HG02973 (cell line): Measurements from ENCODE around the gene ESPN.
"Not testable (repeated sequence)": the region's sequence is repeated elsewhere in the genome, so short reads cannot be mapped to it uniquely, and the experiment has no call there.

ENCODE experiments used
- ATAC-seq: cut with Tn5 transposase; IDR thresholded peaks from one replicate; pipeline ENCODE4 v1.9.1; 2021; ENCODE audit warnings: moderate library complexity; ENCODE audit not compliant: unreplicated experiment

Gene ESPN

GRCh38 chr1:6424619-6425593 is at the start of gene ESPN:
Gene ESPN (plus strand): TSS chr1:6424776. CDS start chr1:6424956, 180 bp downstream.
- ATAC-seq, result no peak

- ATAC-seq, result no peak
Measured at GRCh38 chr1:6378096-6378746, 46.4 kb upstream of the ESPN start.

DNA sequence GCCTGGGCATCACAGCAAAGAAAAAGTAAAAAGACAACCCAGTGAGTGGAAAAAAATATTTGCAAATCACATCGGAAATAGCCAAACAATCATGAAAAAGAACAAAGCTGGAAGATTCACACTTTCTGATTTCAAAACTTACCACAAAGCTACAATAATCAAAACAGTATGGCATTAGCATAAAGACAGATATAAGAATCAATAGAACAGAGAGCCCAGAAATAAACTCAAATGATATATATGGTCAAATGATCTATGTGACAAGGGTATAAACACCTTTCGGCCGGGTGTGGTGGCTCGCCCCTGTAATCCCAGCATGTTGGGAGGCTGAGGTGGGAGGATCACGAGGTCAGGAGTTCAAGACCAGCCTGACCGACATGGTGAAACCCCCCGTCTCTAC is 44.5 kb upstream of the ESPN start:
- no peak for ATAC-seq

DNA sequence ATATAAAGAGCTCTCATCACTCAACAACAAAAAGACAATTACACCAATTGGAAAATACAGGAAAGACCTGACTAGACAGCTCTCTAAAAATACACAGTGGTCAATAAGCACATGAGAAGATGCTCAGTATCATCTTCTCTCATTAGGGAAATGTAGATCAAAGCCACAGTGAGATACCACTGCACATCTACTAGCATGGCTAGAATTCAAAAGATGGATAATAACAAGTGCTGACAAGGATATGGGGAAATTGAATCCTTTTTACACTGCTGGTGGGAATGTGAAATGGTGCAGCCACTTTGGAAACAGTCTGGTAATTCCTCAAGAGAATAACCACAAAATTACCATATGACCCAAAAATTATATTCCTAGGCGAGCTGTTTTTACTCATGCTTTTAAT is 40.4 kb upstream of the ESPN start:
- no peak for ATAC-seq

DNA sequence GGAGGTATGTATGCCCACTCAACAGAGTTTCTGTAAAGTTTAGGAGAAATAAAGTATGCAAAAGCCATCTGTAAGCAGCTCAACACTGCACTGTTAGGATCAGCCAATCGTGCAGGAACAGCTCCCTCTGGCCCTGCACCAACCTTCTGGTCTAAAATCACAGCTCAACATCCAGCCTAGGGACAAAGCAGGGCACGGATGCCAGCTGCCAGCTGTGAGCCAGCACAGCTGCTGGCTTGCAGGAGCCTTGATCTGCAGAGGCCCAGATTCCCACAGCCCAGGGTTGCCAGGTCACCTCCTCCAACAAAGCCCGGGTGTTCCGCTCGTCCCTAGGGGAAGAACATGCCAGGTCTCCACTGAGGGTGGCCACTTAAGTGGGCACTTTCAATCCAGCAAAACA is 39.6 kb upstream of the ESPN start:
- no peak for ATAC-seq

DNA sequence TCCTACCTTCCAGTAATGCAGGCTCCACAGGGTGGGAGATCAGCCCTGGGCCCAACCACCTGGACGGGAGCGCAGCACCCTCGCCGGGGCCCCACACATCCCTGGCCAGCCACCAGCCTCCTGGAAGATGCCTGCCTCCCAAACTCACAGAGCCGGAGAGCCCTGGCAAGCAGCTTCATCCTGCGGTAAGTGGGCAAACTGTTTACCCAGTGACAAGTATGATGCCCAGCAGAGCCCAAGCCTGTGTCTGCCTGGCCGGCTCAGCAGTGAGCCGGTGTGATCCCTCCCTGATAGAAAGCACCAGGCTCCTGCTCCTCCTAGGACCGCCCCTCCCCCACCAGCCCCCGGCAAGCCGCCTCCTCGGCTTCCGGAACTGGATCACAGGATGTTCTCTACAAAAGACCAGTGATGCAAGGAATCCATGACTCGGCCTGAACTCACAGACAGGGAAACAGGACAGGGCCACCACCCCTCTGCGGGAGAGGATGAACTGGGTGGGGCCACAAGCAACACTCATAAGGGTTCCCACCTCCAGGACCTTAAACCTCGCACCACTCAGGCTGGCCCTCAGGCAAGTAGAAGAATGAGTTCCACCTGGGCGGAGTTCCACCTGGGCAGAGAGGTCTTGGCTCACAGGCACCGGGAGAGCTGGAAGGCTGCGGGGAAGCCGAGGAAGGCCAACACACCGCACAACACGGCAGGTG is 38.9 kb upstream of the ESPN start:
- ATAC-seq, result no peak

GRCh38 chr1:6386371-6386949 is 38.1 kb upstream of the ESPN start:
- no peak for ATAC-seq

GRCh38 chr1:6389971-6390370 is 34.6 kb upstream of the ESPN start:
- ATAC-seq, result no peak

- ATAC-seq, result no peak
Measured at GRCh38 chr1:6391951-6392808, 32.4 kb upstream of the ESPN start.

GRCh38 chr1:6392809-6393399 is 31.7 kb upstream of the ESPN start:
- ATAC-seq, result peak; percentile 22

GRCh38 chr1:6393400-6394187 is 31.0 kb upstream of the ESPN start, which contains the start of gene ACOT7:
Gene ACOT7 (minus strand): TSS chr1:6393767. CDS start chr1:6393399, 368 bp downstream.
- peak; percentile 78 for ATAC-seq

DNA sequence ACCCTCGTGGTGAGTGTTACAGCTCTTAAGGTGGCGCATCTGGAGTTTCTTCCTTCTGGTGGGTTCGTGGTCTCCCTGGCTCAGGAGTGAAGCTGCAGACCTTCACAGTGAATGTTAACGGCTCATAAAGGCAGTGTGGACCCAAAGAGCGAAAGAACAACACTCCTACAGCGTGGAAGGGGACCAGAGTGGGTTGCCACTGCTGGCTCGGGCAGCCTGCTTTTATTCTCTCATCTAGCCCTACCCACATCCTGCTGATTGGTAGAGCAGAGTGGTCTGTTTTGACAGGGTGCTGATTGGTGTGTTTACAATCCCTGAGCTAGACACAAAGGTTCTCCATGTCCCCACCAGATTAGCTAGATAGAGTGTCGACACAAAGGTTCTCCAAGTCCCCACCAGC is 29.4 kb upstream of the ESPN start:
- ATAC-seq, result not testable (repeated sequence)

DNA sequence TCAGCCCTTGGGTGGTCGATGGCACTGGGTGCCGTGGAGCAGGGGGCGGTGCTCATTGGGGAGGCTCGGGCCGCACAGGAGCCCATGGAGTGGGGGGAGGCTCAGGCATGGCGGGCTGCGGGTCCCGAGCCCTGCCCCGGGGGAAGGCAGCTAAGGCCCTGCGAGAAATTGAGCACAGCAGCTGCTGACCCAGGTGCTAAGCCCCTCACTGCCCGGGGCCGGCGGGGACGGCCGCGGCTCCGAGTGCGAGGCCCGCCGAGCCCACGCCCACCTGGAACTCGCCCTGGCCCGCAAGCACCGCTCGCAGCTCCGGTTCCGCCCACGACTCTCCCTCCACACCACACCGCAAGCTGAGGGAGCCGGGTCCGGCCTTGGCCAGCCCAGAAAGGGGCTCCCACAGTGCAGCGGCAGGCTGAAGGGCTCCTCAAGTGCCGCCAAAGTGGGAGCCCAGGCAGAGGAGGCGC is 28.8 kb upstream of the ESPN start:
- ATAC-seq, result not testable (repeated sequence)

DNA sequence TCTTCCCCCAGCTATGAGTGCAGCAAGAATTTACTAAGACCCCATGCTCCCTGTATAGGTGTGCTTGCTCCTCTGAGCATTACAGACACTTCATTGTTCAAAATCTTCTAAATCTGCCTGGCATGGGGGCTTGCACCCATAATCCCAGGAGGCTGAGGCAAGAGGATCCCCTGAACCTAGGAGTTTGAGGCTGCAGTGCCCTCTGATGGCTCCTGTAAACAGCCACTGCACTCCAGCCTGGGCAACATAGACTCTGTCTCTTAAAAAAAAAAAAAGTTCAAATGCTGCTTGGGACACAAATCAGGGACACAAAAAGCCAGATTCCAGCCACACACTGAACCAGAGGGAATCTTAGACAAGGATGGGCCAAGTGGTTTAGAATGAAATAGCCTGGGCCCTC is 27.6 kb upstream of the ESPN start:
- ATAC-seq, result no peak

DNA sequence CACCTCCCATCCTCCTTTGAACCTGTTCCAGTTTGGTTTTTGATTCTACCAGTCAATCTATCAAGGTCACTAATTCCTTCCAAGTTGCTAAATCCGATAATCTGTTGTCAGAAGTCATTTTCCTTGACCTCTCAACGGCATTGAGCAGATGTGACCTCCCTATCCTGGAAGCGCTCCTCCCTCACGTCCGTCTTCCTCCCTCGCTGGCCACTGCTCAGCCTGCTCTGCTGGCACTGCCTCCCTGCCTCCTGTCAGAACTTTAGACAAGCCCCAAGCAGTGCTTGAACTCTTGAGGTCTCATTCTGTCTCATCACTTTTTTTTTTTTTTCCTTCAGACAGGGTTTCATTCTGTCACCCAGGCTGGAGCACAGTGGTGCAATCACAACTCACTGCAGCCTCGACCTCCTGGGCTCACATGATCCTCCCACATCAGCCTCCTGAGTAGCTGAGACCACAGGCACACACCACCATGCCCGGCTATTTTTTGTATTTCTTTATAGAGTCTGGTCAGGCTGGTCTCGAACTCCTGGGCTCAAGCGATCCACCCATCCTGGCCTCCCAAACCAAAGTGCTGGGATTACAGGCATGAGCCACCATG is 26.6 kb upstream of the ESPN start:
- no peak for ATAC-seq

GRCh38 chr1:6399294-6399693 is 25.3 kb upstream of the ESPN start:
- ATAC-seq, result no peak

GRCh38 chr1:6401673-6402072 is 22.9 kb upstream of the ESPN start:
- ATAC-seq, result no peak

- ATAC-seq, result no peak
Measured at GRCh38 chr1:6408023-6408422, 16.6 kb upstream of the ESPN start.
